Endothelial cell of umbilical vein (primary cell): ENCODE data around the gene SH3RF3.

ENCODE experiments used
- EZH2 ChIP-seq: IDR thresholded peaks from 2 replicates; pipeline ENCODE4 v1.6.1; 2012; ENCODE audit warnings: borderline replicate concordance, low read depth, mild to moderate bottlenecking, moderate library complexity, low read length, inconsistent platforms; ENCODE audit not compliant: severe bottlenecking
- FOS ChIP-seq: IDR thresholded peaks from 2 replicates; pipeline ENCODE4 v1.6.1; 2011; ENCODE audit warnings: mild to moderate bottlenecking, low read length, moderate library complexity, borderline replicate concordance; ENCODE audit not compliant: insufficient read depth
- POLR2A ChIP-seq: IDR thresholded peaks from 2 replicates; pipeline ENCODE4 v1.6.1; 2012; ENCODE audit warnings: low read depth, mild to moderate bottlenecking, control low read depth, low read length
- POLR2AphosphoS5 ChIP-seq: IDR thresholded peaks from 2 replicates; pipeline ENCODE4 v1.6.1; 2012; ENCODE audit warnings: low read depth, mild to moderate bottlenecking, control low read depth, low read length, moderate library complexity; ENCODE audit not compliant: insufficient read depth
- TF ChIP-seq, protein P1 (sequence below), 2 donors: IDR thresholded peaks; 1 replicate in 1 of 2; 2 replicates in 1 of 2; pipeline ENCODE4 v1.5.1; 2011; ENCODE audit warnings: low read length in 2 of 2, mild to moderate bottlenecking in 2 of 2, moderate library complexity in 2 of 2, control low read depth in 1 of 2, inconsistent platforms in 1 of 2, low read depth in 1 of 2; ENCODE audit not compliant: insufficient read depth in 1 of 2; ENCODE audit errors: extremely low read depth in 1 of 2

DNA sequence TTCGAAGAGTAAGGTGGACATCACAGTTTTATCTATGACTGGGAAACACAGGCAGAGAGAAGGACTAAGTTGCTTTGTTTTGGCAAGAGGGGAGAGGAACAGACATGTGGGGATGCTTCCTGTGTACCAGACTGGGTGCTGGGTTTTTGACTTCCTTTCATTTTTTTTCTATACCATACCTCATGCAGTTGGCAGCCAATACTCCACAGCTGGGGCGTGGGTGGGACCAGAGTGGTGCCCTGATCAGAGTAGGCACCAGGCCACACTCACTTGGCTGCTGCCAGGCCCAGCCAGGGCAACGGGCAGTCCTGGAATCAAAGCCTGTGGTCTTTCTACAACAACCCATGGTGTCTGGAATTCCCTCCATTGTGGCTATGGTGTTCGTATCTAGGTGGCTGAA is 45.2 kb downstream of the SH3RF3 start:
- TF ChIP-seq, protein P1, sequence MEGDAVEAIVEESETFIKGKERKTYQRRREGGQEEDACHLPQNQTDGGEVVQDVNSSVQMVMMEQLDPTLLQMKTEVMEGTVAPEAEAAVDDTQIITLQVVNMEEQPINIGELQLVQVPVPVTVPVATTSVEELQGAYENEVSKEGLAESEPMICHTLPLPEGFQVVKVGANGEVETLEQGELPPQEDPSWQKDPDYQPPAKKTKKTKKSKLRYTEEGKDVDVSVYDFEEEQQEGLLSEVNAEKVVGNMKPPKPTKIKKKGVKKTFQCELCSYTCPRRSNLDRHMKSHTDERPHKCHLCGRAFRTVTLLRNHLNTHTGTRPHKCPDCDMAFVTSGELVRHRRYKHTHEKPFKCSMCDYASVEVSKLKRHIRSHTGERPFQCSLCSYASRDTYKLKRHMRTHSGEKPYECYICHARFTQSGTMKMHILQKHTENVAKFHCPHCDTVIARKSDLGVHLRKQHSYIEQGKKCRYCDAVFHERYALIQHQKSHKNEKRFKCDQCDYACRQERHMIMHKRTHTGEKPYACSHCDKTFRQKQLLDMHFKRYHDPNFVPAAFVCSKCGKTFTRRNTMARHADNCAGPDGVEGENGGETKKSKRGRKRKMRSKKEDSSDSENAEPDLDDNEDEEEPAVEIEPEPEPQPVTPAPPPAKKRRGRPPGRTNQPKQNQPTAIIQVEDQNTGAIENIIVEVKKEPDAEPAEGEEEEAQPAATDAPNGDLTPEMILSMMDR (IDR thresholded peaks at IDR 0.05; ENCODE audit: extremely low read depth in 1 of 2, insufficient read depth in 1 of 2, low read depth in 1 of 2, low read length in 2 of 2), result no peak
- no peak for TF ChIP-seq EZH2
- TF ChIP-seq POLR2A, result no peak
- no peak for TF ChIP-seq FOS
- no peak for TF ChIP-seq POLR2AphosphoS5
